RWPE1 (cell line): ENCODE data around the gene CSF1R.

Experiments used
- CTCF ChIA-PET: fragments of 350-600 bp; sonication (Branson Sonifier 250); formaldehyde crosslinking; extraction: SDS; loops from one replicate; lab custom pipeline; 2021; lab: Yijun Ruan, JAX
- POLR2A ChIA-PET: fragments of 400-600 bp; formaldehyde crosslinking; extraction: SDS; loops from one replicate; lab custom pipeline; 2020; ENCODE audit warnings: antibody characterized with exemption; ENCODE audit not compliant: low non-redundant PET; lab: Yijun Ruan, JAX
- DNase-seq: peaks from one replicate; pipeline ENCODE4 v3.0.0; 2012; ENCODE audit warnings: low spot score
- H3K27ac ChIP-seq: fragments of 450-650 bp; 2 replicates; pipeline ENCODE4 v1.5.1; 2017
- CTCF ChIP-seq: fragments of 450-650 bp; conservative IDR thresholded peaks from 2 replicates; pipeline ENCODE4 v1.5.1; 2017; ENCODE audit warnings: low read depth, mild to moderate bottlenecking

The CSF1R gene

DNA sequence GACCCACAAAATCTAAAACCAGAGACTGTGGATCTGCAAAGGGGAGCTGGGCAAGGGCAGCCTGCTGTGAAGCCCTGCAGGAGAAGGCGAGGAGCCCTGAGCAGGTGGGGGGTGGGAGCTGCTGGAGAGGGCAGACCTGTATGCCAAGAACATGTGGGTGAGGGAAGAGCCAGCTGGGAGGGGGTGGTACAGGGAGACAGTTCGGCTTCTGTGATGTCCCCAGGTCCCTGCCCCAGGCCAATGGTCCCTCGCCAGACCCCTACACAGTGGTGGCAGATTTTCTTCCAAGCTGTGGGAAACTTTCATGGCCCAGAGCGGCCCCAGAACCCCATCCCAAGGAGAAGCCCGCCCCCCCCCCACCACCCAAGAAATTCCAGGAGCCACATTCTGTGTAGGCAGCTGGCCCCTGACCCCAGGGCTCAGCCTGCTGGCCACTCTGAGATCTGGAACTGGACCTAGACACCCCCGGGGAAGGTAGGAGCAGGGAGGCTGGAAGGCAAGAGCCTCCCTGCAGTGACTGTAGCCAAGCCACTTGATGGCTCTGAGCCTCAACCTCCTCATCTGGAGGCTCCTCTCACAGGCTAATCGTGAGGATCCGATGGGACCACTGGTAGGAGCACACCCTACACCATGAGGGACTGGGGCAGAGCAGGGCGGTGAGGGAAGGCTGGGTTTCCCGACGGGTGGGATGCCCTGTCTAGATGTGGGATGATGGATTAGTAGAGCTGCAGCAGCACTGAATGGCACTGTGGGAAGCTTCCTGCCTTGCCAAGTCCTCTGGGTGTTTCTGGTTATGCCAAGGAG lies 22.6 kb upstream of the CSF1R start:
- no peak overlapping the region for H3K27ac ChIP-seq
- ChIA-PET CTCF (interaction anchor here (0.9 to 1.1 kb wide), 2 partner anchors 13 to 118 kb away, joined by 3 to 5 read pairs; no protein-coding TSS in a partner anchor), POLR2A (no interaction called here)
- TF ChIP-seq CTCF: no peak
- no peak for DNase-seq

DNA sequence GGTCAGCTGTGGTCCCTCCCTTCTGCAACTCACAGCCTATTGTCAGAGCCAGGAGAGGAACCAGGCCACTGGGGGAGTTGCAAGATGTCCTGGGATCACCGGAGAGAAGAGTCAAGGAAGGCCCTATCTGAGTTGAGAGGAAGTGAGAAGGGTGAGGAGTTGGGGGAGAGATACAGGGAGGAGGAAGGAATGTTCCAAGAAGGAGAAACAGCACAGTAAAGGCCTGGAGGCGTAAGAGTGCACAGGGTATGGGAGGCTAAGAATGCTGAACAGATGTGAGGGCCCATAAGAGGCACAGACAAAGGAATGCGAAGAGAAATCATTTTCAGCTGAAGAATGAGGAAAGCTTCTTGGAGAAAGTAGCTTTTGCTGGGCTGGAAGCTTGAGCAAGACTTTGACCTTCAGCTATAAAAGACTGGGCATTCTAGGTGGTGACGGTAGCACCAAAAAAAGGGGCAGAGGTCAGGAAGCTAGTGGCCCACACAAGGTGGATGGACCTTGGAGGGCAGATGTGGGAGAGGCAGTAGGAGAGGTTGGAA lies 21.6 kb upstream of the CSF1R start:
- DNase-seq: no peak
- TF ChIP-seq CTCF: no peak
- ChIA-PET CTCF (interaction anchor here (0.6 to 0.9 kb wide), 2 partner anchors 119 to 274 kb away, joined by 3 to 5 read pairs; no protein-coding TSS in a partner anchor), POLR2A (no interaction called here)
- no peak overlapping the region for H3K27ac ChIP-seq

DNA sequence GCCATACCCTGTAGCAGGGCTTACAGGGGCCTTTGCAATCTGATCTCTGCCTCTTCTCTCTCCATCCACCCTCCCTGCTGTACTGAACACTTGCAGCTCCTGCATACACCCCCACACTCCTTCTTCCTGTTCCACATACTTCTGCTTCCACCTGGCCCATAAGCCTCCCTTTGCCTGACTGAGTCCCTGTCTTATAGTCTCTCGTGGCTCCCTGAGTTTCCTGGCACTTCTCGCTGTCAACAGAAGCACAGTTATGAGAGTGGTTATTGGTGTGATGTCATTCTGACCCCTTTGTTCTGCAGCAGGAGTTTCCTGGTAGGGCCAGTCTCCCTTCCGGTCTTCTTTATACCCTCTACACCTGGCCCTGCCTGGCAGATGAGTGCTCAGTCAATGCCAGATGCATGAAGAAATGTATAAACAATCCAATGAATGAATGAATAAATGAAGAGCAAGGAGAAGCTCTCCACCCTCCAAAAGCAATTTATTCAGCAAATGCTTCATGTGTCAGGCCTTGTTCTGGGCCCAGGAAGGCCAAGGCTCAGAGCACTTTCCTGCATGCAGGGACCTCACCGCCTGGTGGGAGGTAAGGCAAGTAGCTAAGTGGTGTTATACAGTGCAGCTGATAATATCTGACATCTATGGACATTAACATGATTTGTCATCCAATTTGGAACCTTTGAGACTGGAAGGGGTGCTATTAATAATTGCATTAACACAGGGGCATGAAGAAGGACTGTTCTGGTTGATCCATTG lies 20.5 kb upstream of the CSF1R start:
- no peak for TF ChIP-seq CTCF
- ChIA-PET CTCF (interaction anchor here (0.6 kb wide), 1 partner anchor 112 kb away, joined by 3 read pairs; no protein-coding TSS in a partner anchor), POLR2A (no interaction called here)
- H3K27ac ChIP-seq: no peak overlapping the region
- DNase-seq: no peak

DNA sequence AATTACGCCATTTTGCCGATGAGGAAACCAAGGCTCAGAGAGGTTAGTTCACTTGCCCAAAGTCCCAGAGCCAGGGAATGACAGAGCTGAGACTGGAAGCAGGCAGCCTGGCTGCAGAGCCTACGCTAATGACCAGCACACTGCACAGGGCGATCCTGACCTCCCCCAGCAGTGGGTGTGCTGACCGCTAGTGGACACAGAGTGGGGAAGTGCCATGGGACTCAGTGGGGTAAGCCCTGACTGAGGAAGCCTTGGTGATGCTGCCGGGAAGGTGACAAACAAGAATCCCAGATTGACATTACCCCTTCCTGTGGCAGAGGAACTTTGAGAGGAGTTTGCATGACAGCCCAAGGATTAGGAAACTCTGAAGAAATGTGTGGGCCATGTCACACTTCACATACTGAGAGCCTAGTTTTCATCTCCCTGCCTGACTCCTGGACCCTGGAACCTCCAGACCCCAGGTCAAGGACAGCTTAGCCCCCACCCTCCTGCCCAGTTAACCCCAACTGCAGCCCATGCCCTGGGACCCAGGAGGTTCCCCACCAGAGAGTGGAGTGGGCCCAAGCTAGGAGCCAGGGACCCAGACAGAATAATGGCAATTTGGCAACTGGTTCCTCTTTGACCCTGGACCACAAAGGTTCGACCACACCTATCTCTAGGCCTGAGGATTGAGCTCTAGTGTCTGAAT lies 19.7 kb upstream of the CSF1R start:
- POLR2A ChIA-PET: no interaction called here
- H3K27ac ChIP-seq: no peak overlapping the region
- TF ChIP-seq CTCF: no peak
- no peak for DNase-seq
- CTCF ChIA-PET: interaction anchor here (0.6 kb wide), 1 partner anchor 112 kb away, joined by 3 read pairs; no protein-coding TSS in a partner anchor

DNA sequence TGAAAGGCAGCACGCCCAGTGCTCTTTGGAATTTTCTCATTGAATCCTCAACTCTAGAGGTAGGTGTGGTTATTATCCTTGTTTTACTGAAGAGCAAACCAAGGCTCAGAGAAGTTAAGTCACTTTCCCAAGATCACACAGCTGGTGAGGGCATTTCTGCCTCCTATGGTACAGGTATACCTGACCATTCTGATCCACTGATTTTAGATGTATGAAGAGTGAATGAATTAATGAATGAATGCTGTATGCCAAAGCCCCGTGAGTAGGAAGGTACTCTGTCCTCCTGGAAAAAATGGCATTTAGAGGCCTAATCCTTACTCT lies 18.2 kb upstream of the CSF1R start:
- CTCF ChIA-PET: interaction anchor here (0.6 to 1.1 kb wide), 2 partner anchors 67 to 256 kb away, joined by 3 read pairs; no protein-coding TSS in a partner anchor
- TF ChIP-seq CTCF: no peak
- DNase-seq: no peak
- H3K27ac ChIP-seq: no peak overlapping the region
- POLR2A ChIA-PET: no interaction called here
